ENCODE data around the gene ACIN1.
"Not testable (repeated sequence)": the region's sequence is repeated elsewhere in the genome, so short reads cannot be mapped to it uniquely, and the experiment has no call there.

The ACIN1 gene

DNA sequence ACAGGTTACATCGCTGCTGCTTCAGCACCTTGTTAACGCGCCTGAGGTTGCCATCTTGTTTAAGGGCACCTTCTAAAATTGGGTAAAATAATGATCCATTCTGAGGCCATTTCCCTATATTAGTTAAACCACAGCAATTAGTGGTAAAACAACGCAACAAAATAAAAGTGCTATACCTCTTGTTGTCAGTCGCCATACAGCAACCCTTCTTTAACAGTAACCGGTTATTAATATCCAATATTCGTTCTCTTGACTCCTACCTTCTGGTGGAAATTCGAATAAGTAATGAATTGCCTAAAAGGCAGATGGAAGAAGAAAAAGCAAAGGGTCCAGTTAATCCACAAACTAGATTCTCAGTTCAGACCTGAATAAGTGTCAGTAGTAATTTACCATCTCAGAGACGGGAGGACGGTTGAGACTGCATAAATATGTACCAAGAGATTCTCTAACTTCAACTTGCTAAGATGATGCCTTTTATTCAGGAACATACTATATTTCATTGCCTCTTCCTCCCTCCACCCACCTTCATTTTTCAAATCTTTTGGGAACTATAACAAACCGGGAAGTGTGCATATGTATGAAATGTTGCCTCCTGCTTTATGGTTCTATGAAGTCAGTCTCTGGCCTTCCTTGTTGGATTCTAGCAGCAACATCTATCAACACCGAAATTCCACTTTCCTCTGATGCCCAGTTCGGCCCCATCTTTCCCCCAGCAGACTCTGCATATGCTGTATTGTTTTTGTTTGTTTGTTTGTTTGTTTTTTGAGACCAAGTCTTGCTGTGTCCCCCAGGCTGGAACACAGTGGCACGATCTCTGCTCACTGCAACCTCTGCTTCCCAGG lies 59.4 kb downstream of the ACIN1 start:
- no peak for DNase-seq

DNA sequence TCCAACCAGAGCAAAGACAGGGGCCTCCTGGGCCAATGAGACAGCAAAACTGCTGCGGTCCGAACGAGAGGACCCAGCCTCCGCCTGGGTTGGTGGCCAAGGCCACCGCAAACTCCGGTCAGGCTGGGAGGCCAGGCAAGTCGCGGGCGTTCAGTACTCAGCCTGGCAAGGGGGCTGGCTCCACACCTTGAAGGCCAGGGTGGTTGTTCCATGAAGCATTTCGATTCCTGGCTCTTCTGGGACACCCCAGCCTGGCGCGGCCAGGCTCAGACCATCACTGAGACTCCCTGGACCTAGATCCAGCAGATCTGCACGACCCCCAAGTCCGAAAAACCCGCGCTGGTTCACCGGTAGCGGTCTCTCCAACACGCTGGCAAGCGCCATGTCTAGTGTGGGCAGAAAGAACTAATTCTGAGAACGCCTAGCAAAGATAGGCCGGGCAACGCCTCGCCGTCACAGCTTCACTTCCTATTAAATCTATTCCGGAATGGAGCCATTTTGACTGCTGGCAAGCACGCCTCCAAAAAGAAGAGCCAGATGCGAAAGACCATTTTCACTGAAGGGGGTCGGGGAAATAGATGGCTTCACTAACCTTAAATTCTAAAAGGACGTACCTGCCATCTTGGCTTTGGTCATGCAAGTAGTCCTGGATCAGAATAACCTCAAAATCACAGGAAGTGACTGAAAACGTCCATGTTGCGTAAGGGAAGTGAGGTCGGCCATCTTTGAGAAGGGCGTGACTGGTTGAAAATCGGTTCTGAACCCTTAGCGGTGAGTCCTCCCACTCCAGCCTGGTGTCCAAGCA lies 60.2 kb downstream of the ACIN1 start, which contains the start of gene PSMB5:
Gene PSMB5 (minus strand): TSS at position 403 of the 805 bp plus-strand sequence. CDS start 19 bp downstream, at position 384.
- DNase-seq: no peak

DNA sequence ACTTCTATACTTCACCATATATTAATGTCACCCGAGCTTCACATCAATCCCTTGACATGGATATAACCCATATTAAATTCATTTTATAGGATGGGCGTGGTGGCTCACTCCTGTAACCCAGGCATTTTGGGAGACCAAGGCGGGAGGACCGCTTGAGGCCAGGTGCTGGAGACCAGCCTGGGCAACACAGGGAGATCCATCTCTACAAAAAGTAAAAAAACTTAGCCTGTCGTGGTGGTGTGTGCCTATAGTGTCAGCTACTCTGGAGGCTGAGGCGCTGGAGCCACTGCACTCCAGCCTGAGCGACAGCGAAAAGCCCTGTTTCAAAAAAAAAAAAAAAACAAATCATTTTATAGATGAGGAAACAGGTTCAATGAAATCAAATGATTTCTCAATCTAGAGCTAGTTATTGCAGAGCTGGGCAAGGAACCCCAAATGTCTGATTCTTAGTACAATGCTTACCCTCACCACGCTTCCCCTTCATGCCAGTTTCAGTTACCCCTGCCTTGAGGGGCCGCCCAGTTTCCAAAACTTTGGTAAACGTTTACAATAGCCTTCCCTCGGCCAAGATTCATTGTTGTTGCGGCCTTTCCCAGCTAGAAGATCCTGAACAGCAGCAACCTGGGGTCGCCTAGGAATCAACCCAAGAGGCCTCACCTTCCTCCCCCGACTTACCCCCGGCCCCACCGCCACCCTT lies 61.0 kb downstream of the ACIN1 start:
- no peak for DNase-seq

DNA sequence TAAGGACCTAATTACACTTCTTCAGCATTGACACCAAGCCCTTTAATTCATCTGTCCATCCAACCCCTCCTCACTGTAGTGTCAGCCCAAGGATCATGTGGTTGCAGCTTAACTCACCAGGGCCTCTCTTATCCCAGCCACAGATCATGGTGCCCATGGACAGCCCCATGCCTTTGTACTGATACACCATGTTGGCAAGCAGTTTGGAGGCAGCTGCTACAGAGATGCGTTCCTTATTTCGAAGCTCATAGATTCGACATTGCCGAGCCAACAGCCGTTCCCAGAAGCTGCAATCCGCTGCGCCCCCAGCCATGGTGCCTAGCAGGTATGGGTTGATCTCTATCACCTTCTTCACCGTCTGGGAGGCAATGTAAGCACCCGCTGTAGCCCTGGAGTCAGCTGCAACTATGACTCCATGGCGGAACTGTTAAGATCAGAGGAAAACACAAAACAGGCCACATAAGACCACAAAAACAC lies 61.6 kb downstream of the ACIN1 start:
- no peak for DNase-seq

DNA sequence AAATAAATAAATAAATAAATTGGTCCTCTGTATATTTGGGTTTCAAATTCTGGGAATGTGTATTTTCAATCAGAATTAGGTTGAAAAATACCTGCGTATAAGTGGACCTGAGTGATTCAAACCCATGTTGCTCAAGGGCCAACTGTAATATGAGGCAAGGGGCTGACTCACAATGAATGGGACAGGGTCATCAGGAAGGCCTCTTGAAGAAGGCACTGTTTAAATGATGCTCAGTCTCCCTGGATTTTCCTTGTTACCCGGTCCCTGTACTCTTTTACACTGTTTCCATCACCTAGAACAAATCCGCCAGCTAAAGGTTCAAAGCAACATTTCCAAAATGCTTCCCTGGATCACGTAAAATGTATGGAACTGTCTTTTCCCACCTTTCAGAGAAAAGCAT lies 64.0 kb downstream of the ACIN1 start:
- DNase-seq: no peak

DNA sequence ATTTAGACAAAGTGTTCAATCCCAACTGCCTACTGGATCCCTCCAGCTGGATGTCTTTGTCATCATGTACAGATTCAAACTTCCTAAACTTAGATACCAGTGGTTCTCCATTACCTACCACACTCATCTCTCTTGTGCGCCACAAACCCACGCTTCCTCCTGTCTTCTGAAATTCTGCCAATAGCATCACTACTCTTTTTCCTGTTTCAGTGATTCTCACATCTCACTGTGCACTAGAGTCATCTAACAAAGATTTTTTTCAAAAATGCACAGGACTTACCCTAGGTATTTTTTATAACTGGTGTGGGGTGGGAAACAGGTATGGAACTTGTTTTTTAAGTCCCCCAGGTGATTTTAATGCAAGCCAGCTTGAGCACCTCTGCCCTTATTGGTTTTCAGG lies 66.1 kb downstream of the ACIN1 start:
- DNase-seq: no peak

DNA sequence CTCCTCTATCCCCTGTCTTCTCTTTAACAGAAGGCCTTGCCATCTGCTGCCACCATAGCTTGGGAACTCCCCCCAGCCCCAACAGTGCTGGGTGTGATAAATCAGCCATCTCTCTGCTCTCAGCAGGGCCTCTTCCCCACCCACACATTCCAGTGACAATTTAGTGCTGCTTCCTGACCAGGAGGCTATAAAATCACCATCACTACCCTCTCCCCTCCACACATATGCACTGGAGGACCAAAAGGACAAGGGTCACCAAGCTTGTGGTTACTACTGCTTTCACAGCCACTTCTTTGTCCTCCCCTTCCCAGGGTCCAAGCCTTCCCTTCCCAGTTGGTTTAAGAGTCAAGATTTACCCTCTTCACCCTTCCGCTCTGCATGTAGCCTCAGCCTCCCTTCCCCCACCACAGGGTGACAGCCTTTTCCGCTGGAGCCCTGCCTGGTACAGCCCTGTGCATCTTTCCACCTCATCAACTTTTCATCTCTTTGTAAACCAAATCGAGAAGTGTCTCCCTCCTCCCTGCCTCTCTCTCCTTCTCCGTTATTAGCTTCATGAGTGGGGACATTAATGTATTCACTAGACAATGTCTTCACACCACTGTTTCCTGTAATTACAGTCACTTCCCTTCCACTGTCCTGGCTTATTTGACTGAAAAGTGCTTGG lies 69.7 kb downstream of the ACIN1 start:
- DNase-seq: no peak

DNA sequence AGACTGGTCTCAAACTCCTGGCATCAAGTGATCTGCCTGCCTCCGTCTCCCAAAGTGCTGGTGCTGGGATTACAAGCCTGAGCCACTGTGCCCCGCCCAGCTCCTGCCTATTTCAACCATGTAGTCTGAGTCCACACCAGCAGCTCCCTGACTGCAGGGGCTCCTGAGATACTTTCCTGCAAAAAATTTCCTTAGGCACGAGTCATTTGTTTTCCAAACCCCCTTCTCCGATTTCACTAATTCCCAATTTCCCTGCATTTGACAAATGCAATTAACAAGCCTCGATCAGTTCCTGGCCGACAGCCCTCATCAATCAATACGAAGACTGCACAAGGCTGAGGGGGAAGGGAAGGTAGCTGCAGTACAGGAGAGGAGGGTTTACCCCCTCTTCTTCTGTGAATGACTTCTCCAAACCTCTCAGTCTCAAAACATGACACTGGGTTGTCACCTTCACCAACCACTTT lies 70.3 kb downstream of the ACIN1 start:
- DNase-seq: no peak

DNA sequence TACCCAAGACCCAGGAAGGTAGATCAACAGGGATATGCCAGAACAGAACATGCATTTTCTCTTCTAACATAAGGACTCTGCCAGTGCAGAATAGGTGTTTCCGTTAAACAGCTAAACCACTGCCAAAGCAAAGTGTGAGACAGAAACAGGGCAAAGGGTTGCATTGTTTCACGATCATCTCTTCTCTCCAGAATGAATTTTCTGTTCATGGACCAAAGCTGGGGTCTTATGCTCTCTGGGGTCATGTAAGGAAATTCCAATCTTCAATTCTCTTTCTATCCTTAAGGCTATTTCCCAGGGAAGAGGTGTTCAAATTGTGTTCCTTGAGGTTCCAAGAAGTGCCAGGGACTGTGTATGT lies 71.2 kb downstream of the ACIN1 start:
- DNase-seq: no peak

DNA sequence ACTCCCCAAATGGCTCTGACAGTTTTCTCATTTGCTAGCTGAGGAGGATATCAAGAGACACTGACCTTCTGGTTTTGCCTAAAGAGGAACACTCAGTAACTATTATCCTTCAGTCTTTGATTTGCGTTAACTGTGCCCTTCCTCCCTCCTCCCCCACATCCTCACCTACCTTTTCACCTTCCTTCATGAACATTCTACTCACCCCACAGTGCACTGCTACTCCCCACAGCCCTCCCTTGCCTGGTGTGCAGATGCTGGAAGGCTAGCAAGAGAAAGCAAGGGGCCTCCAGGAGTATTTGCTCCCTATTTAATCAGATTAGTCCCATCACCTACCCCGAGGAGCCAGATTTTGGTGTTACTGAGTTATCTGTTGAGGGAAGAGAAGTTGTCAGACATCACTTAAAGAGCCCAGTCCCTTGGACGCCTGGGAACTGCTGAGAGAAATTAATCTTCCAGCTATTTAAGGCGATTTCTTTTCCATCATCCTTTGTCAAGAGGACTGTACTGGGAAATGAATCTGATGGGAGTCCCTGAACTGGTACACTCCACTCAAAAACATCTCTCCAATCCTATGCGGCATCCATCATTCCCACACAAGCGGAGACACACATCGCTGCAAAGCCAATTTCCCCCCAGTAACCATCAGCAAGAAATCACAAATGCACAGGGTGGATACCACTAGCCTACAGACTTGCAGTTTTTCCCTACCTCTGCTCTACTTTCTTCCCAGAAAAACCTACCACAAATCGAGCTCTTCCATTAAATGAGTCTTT lies 71.7 kb downstream of the ACIN1 start:
- no peak for DNase-seq

DNA sequence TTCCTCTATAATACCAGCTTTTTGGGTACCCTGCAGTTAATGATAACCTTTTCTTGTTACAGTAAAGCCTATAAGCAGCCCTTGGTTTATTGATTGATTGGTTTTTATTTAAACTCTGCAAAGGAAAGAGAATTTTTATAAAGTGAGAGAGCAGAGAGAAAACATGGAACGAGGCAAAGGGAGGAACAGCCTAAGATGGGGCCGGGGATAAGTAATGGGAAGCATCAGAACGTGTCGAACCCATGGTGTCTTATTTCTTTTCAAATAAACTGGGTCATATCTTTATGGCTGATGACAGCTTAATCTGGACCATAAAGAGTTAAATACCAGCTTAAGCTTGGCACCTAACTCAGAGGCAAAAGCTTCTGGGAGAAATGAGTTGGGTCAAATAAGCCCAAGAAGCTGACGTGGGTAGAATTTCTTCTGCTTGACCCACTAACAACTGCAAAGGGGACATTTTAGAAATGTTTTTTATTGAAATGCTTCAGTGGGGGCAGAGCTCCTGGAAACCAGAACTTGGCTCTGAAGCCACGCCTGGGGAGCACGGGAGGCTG lies 73.0 kb downstream of the ACIN1 start:
- DNase-seq: no peak

DNA sequence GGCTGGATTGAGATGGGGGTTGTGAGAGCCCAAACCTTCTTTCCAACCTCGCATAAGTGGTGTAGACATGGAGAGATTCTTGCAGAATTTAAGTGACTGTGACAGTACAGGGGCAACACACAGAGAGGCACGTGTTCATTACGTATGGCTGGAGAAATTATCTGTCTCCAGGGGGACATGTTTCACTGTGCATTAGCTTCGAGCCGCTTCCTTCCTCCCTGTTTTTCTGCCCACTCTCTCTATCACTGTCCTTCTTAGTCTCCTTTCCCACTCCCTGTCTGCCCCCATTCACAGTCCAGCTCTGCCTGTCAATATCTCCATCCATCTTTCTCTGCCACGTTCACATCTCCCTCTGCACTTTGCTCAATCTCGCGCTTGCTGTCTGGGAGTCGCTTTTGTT lies 73.5 kb downstream of the ACIN1 start:
- no peak for DNase-seq

DNA sequence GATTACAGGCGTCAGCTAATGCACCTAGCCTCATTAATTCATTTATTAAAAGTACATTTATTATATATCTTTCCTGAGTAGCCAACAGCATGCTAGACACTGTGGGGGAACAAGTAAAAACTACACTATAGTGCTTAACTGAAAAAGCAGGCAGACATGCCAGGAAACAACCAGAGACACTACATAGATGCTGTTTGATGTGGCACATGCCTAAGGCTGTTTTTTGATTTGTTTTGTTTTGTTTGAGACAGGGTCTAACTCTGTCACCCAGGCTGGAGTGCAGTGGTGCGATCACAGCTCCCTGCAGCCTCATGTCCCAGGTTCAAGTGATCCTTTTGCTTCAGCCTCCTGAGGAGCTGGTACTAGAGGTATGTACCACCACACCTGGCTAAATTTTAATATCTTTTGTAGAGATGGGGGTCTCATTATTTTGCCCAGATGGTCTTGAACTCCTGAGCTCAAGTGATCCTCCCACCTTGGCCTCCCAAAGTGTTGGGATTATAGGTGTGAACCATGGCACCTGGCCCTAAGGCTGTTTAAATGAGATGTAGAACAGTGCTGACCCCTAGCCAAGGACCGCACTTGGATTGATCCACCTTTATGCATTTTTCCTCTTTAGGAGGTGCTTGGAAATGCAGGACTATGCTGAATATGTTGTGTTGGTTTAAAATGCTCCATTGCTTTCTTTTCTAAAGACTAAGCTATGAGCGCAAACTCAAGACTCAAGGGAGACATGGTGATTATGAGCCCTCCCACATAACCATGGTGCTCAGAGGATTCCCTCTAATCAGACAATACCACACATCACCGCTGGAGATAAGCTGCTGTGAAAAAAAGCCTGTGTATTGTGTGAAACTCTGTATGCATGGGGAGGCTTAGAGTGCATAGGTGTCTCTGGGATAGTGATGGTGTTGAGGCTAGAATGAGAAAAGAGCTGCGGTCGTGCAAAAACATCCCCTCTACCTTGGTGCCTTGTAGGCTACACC lies 74.5 kb downstream of the ACIN1 start:
- no peak for DNase-seq

DNA sequence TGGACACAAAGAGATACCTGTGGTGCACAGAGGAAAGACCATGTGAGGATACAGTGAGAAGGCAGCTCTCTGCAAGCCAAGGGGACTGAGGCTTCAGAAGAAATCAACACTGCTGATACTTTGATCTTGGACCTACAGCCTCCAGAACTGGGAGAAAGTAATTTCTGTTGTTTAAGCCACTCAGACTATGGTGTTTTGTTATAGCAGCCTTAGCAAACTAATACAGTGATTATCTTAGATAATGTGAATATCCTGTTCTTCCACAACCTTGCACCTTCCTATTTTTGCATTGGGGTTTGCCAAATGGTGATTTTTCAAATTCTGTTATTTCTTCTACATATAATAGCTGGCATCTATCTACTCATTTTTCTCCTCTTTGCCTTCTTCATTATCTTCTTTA lies 76.8 kb downstream of the ACIN1 start:
- DNase-seq: no peak

DNA sequence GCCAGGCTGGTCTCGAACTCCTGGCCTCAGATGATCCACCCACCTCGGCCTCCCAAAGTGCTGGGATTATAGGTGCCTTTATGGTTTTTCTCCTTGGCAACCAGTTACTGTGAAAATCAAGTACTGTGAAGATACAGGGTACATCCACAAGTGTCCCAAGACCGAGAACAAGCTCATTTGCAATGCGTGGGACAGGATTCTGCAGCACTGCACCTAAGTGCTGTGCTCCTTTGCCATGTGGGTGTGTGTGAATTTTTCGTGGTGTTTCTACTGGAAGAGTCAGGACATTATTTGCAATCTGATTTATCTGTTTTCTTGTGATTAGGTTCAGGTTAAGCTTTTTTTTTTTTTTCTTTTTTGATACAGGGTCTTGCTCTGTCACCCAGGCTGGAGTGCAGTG lies 77.8 kb downstream of the ACIN1 start:
- no peak for DNase-seq

DNA sequence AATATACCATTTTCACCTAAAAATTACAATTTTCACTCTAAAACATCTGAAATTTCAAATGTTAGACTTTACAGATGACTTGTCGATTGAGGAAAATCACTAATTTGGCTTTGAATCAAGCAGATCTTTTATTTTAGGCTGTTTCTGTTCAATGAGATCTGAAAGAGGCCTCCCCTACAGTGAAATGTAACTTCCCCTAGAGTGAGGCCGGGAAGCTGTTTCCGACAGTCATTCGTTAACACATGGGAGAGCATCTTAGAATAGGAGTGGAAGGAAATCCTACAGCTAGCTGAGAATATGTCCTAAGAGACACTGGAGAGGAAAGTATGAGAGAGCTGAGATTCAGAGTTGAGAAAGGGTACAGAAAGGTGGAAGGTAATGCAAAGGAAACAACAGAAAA lies 79.3 kb downstream of the ACIN1 start:
- no peak for DNase-seq

DNA sequence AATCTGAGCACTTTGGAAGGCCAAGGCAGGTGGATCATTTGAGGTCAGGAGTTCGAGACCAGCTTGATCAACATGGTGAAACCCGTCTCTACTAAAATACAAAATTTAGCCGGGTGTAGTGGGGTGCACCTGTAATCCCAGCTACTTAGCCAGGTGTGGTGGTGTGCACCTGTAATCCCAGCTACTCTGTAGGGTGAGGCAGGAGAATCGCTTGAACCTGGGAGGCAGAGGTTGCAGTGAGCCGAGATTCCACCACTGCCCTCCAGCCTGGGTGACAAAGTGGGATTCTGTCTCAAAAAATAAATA lies 81.2 kb downstream of the ACIN1 start:
- DNase-seq: not testable (repeated sequence)

DNA sequence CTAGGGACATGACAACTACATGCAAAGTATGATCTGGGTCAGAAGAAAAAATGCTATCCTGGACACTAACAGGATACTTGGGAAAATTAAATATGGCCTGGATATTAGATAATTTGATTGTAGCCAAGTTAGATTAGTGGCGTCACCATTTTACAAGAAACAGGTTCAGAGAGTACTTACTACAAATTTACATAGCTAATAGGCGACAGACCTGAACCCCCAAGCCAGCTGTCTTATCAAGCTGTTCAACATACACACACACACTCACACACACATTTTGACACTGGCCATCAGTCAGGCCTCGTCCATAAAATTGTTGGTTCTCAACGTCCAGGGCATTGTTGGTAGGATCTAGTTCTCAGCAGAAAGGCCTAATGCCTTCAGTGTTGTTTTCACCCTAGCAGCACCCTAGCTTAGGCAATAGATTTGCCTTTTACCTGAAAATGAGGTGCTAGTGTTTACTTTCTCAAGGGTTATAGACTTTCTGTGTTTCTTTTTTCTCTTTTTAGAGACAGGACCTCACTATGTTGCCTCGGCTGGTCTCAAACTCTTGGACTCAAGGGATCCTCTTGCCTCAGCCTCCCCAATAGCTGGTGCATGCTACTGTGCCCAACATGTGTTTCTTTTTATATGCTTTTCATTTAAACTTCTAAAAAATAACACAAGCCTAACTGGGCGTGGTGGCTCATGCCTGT lies 81.7 kb downstream of the ACIN1 start:
- DNase-seq: no peak

DNA sequence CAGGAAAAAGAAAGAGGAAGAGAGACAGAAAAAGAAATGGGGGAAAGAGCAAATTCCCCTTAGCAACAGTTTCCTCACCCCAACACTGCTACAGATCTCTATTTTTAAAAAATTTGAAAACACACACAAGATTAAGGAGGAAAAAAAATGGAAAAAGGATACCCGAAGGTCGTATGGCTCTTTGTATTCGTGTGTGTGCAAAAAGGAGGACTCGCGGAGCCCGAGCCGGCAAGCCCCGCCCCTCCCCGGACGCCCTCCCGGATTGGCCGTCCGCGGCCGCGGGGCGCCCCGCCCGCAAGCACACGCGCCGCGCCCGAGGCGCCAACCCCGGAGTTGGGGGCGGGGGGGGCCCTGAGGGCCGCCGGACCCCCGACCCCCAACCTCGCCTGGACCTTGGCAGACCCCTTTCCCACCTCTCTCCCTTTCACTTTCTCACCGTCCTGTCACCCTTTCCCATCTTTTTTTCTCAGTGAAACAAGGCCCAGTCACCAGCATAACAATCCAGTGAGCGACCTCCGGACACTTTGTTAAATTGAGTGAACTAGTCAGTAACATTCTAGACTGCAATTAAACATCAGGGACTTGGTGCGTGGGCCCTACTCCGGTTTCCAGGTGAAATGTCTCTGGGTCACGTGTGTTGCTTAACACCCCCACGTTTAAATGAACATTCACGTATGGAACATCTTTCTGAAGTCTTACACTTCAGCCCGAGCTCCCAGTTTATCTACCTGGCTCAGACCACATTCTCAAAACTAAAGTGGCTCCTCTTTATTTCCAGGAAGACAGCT lies 84.8 kb downstream of the ACIN1 start, which contains the start of gene C14orf93:
Gene C14orf93 (minus strand): TSS at position 205 of the 788 bp plus-strand sequence. CDS start 11,120 bp downstream, outside the sequence.
- DNase-seq: peak; percentile 55
